GM23338 (cell line): ENCODE data around the gene PGAM5. TPM values are rescaled to one million over a fixed set of nuclear protein-coding genes. Genes with fewer than 3 reads are reported as not detected.

Experiments used
- JUNB ChIP-seq: IDR thresholded peaks from one replicate; pipeline ENCODE4 v1.6.1; 2016; ENCODE audit warnings: antibody characterized with exemption; ENCODE audit not compliant: unreplicated experiment
- REST ChIP-seq: IDR thresholded peaks from one replicate; pipeline ENCODE4 v1.6.1; 2018; ENCODE audit warnings: antibody characterized with exemption; ENCODE audit not compliant: unreplicated experiment
- ZNF114 ChIP-seq: fragments of 250-450 bp; sonication (Bioruptor Pico); IDR thresholded peaks from 2 replicates; pipeline ENCODE4 v1.5.0; 2020; ENCODE audit warnings: mild to moderate bottlenecking, moderate library complexity
- polyA plus RNA-seq: library from polyadenylated mRNA; unstranded; fragments of >200 nt; fragmentation: Nextera tagmentation; extraction: Ambion mirVana; gene quantifications from 2 replicates; pipeline ENCODE4 v1.2.1, GENCODE V29; 2016
- small RNA-seq: library from RNA; depleted of rRNA; stranded (forward); fragments of <200 nt; gene quantifications from one replicate; pipeline ENCODE3, GENCODE V24; 2014; ENCODE audit warnings: low replicate concordance
- total RNA-seq: library from RNA; depleted of rRNA; stranded (reverse); fragments of >200 nt; shearing (Covaris generic); gene quantifications from 2 replicates; pipeline ENCODE4 v1.2.3, GENCODE V29; 2014; rRNA removed

PGAM5 gene
- total and polyA plus RNA-seq, 2 experiments from 2014 or later, result 31.1 to 108 TPM

DNA sequence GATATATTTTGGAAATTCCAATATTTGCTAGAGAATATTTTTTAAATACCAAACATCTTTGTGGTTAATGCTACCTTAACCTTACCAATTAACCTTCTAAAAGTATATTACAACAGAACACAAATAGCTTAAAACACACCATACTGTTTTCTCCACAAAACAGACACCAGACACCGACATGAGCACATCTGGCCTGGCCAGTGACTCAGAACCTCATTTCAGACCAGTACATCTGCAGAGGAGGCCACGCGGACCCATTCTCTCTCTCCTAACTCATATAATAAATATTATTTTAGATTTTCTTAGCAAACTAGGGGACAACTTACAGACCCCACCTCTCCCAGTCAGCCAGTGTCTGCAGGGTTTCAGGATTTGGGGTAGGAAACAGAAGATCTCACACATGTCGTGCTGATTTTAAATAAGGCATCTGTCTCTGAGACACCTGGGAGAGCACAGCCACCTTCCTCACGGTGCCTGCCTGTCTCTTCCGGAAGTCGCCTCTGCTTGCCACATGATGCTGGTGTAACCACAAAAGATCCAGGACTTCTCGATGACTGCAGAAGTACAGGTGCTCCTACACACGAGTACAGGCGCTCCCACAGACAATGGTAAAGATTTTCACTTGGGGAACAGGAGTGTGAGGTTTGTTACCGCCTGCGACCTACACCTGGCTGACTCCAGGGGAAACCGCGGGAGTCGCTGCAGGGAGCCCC, 60.6 kb downstream of the PGAM5 start (continued):
- no peak for TF ChIP-seq REST
- no peak for TF ChIP-seq JUNB
- no peak for TF ChIP-seq ZNF114 (CRISPR knock-in tag)

Small RNA genes within 50 kb of the gene (small RNA-seq; reads per million reads assigned to genes)
- gene RNA5SP379, result not detected

Other genes starting within 250 kb of the PGAM5 start
- 65.9 and 89.8 TPM in 2 replicates for gene FBRSL1, start 220.7 kb upstream of the PGAM5 start, total RNA-seq
- 29.5 and 37.8 TPM in 2 replicates for gene FBRSL1, start 220.7 kb upstream of the PGAM5 start, polyA plus RNA-seq
- gene LRCOL1, start 100.3 kb upstream of the PGAM5 start, total RNA-seq, result 1.7 TPM in 1 of 2 replicates, not detected in the other
- gene LRCOL1, start 100.3 kb upstream of the PGAM5 start, polyA plus RNA-seq, result not detected in 2 replicates
- gene P2RX2, start 92.1 kb upstream of the PGAM5 start, total RNA-seq, result 1.7 and 3.0 TPM in 2 replicates
- gene P2RX2, start 92.1 kb upstream of the PGAM5 start, polyA plus RNA-seq, result 1.1 and 2.3 TPM in 2 replicates
- gene POLE, start 23.5 kb upstream of the PGAM5 start, total RNA-seq, result 90.3 and 125 TPM in 2 replicates
- 29.6 and 33.6 TPM in 2 replicates for gene POLE, start 23.5 kb upstream of the PGAM5 start, polyA plus RNA-seq
- gene PXMP2, start 23.3 kb upstream of the PGAM5 start, total RNA-seq, result 17.3 and 17.4 TPM in 2 replicates
- gene PXMP2, start 23.3 kb upstream of the PGAM5 start, polyA plus RNA-seq, result 19.7 and 24.5 TPM in 2 replicates
- 63.7 and 68.4 TPM in 2 replicates for gene ANKLE2, start 51.0 kb downstream of the PGAM5 start, total RNA-seq
- gene ANKLE2, start 51.0 kb downstream of the PGAM5 start, polyA plus RNA-seq, result 25.1 and 27.2 TPM in 2 replicates
- 36.4 and 57.8 TPM in 2 replicates for gene GOLGA3, start 118.0 kb downstream of the PGAM5 start, total RNA-seq
- gene GOLGA3, start 118.0 kb downstream of the PGAM5 start, polyA plus RNA-seq, result 10.3 and 12.7 TPM in 2 replicates
- 42.7 and 47.7 TPM in 2 replicates for gene CHFR, start 176.8 kb downstream of the PGAM5 start, total RNA-seq
- gene CHFR, start 176.8 kb downstream of the PGAM5 start, polyA plus RNA-seq, result 20.6 and 23.0 TPM in 2 replicates
- gene ZNF605, start 245.5 kb downstream of the PGAM5 start, total RNA-seq, result 14.4 and 17.1 TPM in 2 replicates
- gene ZNF605, start 245.5 kb downstream of the PGAM5 start, polyA plus RNA-seq, result 10.7 and 13.5 TPM in 2 replicates